IMR-90 (cell line): ENCODE measurements around the gene CFAP45. TPM values are rescaled to one million over a fixed set of nuclear protein-coding genes. Genes with fewer than 3 reads are reported as not detected.

ENCODE experiments used
- ATAC-seq: fragments of 200-7000 bp; cut with Tn5 transposase; 2 replicates; pipeline ENCODE4 v1.9.1; 2020; ENCODE audit warnings: low read depth, mild to moderate bottlenecking, moderate library complexity
- BruUV-seq: library from RNA; stranded (reverse); fragments of 400-500 nt; replicated peaks from 2 replicates; lab custom pipeline; 2021; lab: Mats Ljungman, UMichigan
- CTCF ChIA-PET: fragments of 300-600 bp; formaldehyde crosslinking; extraction: SDS; loops from one replicate; lab custom pipeline; 2021; ENCODE audit warnings: antibody characterized with exemption; lab: Yijun Ruan, JAX
- POLR2A ChIA-PET: fragments of 300-600 bp; sonication (Branson Sonifier 250); formaldehyde crosslinking; loops from one replicate; lab custom pipeline; 2022; ENCODE audit warnings: antibody characterized with exemption; ENCODE audit not compliant: unreplicated experiment; lab: Charles Lee
- DNase-seq: peaks from one replicate; pipeline ENCODE4 v3.0.0; 2013
- H2AFZ ChIP-seq: replicated peaks from 2 replicates; pipeline ENCODE3; 2013; ENCODE audit warnings: low read length, mild to moderate bottlenecking; ENCODE audit not compliant: poor library complexity
- H2AK5ac ChIP-seq: 2 replicates; pipeline ENCODE4 v1.6.1; 2013; ENCODE audit warnings: low read depth, low read length, inconsistent platforms
- H2AK9ac ChIP-seq: replicated peaks from 2 replicates; pipeline ENCODE3; 2013; ENCODE audit warnings: mild to moderate bottlenecking, low read depth, low read length, moderate library complexity; ENCODE audit not compliant: poor library complexity
- H2BK120ac ChIP-seq: 2 replicates; pipeline ENCODE4 v1.6.1; 2013; ENCODE audit warnings: low read depth, low read length, inconsistent platforms
- H2BK15ac ChIP-seq: 3 replicates; pipeline ENCODE4 v1.6.1; 2013; ENCODE audit warnings: low read depth, low read length, inconsistent platforms
- H2BK20ac ChIP-seq: 2 replicates; pipeline ENCODE4 v1.6.1; 2013; ENCODE audit warnings: low read depth, mild to moderate bottlenecking, inconsistent platforms, low read length, moderate library complexity
- H2BK5ac ChIP-seq: 2 replicates; pipeline ENCODE4 v1.6.1; 2013; ENCODE audit warnings: mild to moderate bottlenecking, low read depth, low read length, inconsistent platforms; ENCODE audit not compliant: poor library complexity, severe bottlenecking
- H3K14ac ChIP-seq: replicated peaks from 2 replicates; pipeline ENCODE4 v1.6.1; 2013; ENCODE audit warnings: low read depth, low read length, inconsistent platforms
- H3K18ac ChIP-seq: 2 replicates; pipeline ENCODE4 v1.6.1; 2013; ENCODE audit warnings: low read depth, low read length, control low read depth
- H3K23ac ChIP-seq: 2 replicates; pipeline ENCODE4 v1.6.1; 2013; ENCODE audit warnings: low read depth, low read length, inconsistent platforms
- H3K27ac ChIP-seq: 2 replicates; pipeline ENCODE4 v1.5.1; 2013; ENCODE audit warnings: mild to moderate bottlenecking, control low read depth, low read length; ENCODE audit not compliant: insufficient read depth
- H3K27me3 ChIP-seq: 2 replicates; pipeline ENCODE4 v1.6.1; 2013; ENCODE audit warnings: low read length; ENCODE audit not compliant: control insufficient read depth, insufficient read depth
- H3K36me3 ChIP-seq: 2 replicates; pipeline ENCODE4 v1.6.1; 2013; ENCODE audit warnings: low read length, mixed read lengths; ENCODE audit not compliant: control insufficient read depth, insufficient read depth
- H3K4ac ChIP-seq: 2 replicates; pipeline ENCODE4 v1.6.1; 2013; ENCODE audit warnings: low read depth, low read length, inconsistent platforms
- H3K4me1 ChIP-seq: 2 replicates; pipeline ENCODE4 v1.6.1; 2013; ENCODE audit warnings: low read length, mixed read lengths; ENCODE audit not compliant: control insufficient read depth, insufficient read depth
- H3K4me2 ChIP-seq: 2 replicates; pipeline ENCODE4 v1.6.1; 2013; ENCODE audit warnings: low read depth, mild to moderate bottlenecking, control low read depth, low read length, moderate library complexity
- H3K4me3 ChIP-seq: 2 replicates; pipeline ENCODE4 v1.5.1; 2013; ENCODE audit warnings: low read depth, mild to moderate bottlenecking, control low read depth, low read length, moderate library complexity; ENCODE audit not compliant: insufficient read depth
- H3K56ac ChIP-seq: 2 replicates; pipeline ENCODE4 v1.6.1; 2013; ENCODE audit warnings: low read length, inconsistent platforms; ENCODE audit not compliant: insufficient read depth; ENCODE audit errors: extremely low read depth
- H3K79me1 ChIP-seq, 2 experiments: 2 replicates each; pipeline ENCODE4 v1.6.1; 2013; ENCODE audit warnings: low read length in 2 of 2, inconsistent platforms in 1 of 2, low read depth in 1 of 2
- H3K9ac ChIP-seq: 2 replicates; pipeline ENCODE4 v1.6.1; 2013; ENCODE audit warnings: low read depth, low read length, control low read depth
- H3K9me1 ChIP-seq: 2 replicates; pipeline ENCODE4 v1.6.1; 2013; ENCODE audit warnings: low read length, inconsistent platforms; ENCODE audit not compliant: insufficient read depth
- H3K9me3 ChIP-seq: 2 replicates; pipeline ENCODE4 v1.6.1; 2013; ENCODE audit warnings: low read length; ENCODE audit not compliant: control insufficient read depth, insufficient read depth
- H4K20me1 ChIP-seq: 2 replicates; pipeline ENCODE4 v1.6.1; 2013; ENCODE audit warnings: low read length, inconsistent platforms; ENCODE audit not compliant: insufficient read depth
- H4K5ac ChIP-seq: 2 replicates; pipeline ENCODE4 v1.6.1; 2013; ENCODE audit warnings: mild to moderate bottlenecking, low read depth, low read length, control low read depth
- H4K8ac ChIP-seq, 2 experiments: 2 replicates each; pipeline ENCODE4 v1.6.1; 2013; ENCODE audit warnings: low read depth in 2 of 2, low read length in 2 of 2, control low read depth in 1 of 2, inconsistent platforms in 1 of 2
- H4K91ac ChIP-seq: 2 replicates; pipeline ENCODE4 v1.6.1; 2013; ENCODE audit warnings: low read depth, low read length, inconsistent platforms; ENCODE audit not compliant: insufficient read depth
- BHLHE40 ChIP-seq: fragments of 150-350 bp; IDR thresholded peaks from 2 replicates; pipeline ENCODE4 v1.6.1; 2016; ENCODE audit warnings: mild to moderate bottlenecking, low read depth, low read length
- CEBPB ChIP-seq: IDR thresholded peaks from 2 replicates; pipeline ENCODE4 v1.6.1; 2012; ENCODE audit warnings: low read depth, low read length, improper control_type of control experiment
- CHD1 ChIP-seq: IDR thresholded peaks from 2 replicates; pipeline ENCODE4 v1.6.1; 2012; ENCODE audit warnings: low read depth, low read length, improper control_type of control experiment
- CTCF ChIP-seq: conservative IDR thresholded peaks from 2 replicates; pipeline ENCODE4 v1.5.1; 2012; ENCODE audit warnings: mild to moderate bottlenecking, low read depth, low read length, improper control_type of control experiment
- ELK1 ChIP-seq: fragments of 150-350 bp; IDR thresholded peaks from 2 replicates; pipeline ENCODE4 v1.6.1; 2016; ENCODE audit warnings: low read depth, mild to moderate bottlenecking, low read length, moderate library complexity, borderline replicate concordance
- FOS ChIP-seq: fragments of 150-350 bp; IDR thresholded peaks from 2 replicates; pipeline ENCODE4 v1.6.1; 2016; ENCODE audit warnings: low read depth, low read length
- MAZ ChIP-seq: IDR thresholded peaks from 2 replicates; pipeline ENCODE4 v1.6.1; 2012; ENCODE audit warnings: low read depth, mild to moderate bottlenecking, low read length, improper control_type of control experiment, moderate library complexity, borderline replicate concordance
- MXI1 ChIP-seq: IDR thresholded peaks from 2 replicates; pipeline ENCODE4 v1.6.1; 2012; ENCODE audit warnings: low read depth, mild to moderate bottlenecking, low read length, moderate library complexity, borderline replicate concordance
- NFE2L2 ChIP-seq: fragments of 150-350 bp; IDR thresholded peaks from 2 replicates; pipeline ENCODE4 v1.6.1; 2016; ENCODE audit warnings: low read depth, mild to moderate bottlenecking, low read length
- POLR2A ChIP-seq: IDR thresholded peaks from 2 replicates; pipeline ENCODE4 v1.6.1; 2012; ENCODE audit warnings: mild to moderate bottlenecking, low read depth, low read length
- RAD21 ChIP-seq: IDR thresholded peaks from 2 replicates; pipeline ENCODE4 v1.6.1; 2012; ENCODE audit warnings: low read length, improper control_type of control experiment
- RCOR1 ChIP-seq: IDR thresholded peaks from 2 replicates; pipeline ENCODE4 v1.6.1; 2012; ENCODE audit warnings: mild to moderate bottlenecking, low read length, improper control_type of control experiment; ENCODE audit not compliant: insufficient replicate concordance
- RFX5 ChIP-seq: IDR thresholded peaks from 2 replicates; pipeline ENCODE4 v1.8.0; 2012; ENCODE audit warnings: low read depth, mild to moderate bottlenecking, low read length, moderate library complexity
- SMC3 ChIP-seq: fragments of 150-350 bp; IDR thresholded peaks from 2 replicates; pipeline ENCODE4 v1.6.1; 2016; ENCODE audit warnings: low read depth, mild to moderate bottlenecking, antibody characterized with exemption, low read length, moderate library complexity
- USF2 ChIP-seq: fragments of 150-350 bp; IDR thresholded peaks from 2 replicates; pipeline ENCODE4 v1.6.1; 2017; ENCODE audit warnings: mild to moderate bottlenecking, antibody characterized with exemption, low read length, low read depth
- WGBS, 2 experiments: methylation state at CpG; one replicate each; pipeline versions ENCODE4 v1.1.5 to v1.1.7; 2013; ENCODE audit warnings: missing lambda C conversion rate in 2 of 2; ENCODE audit not compliant: insufficient read length in 1 of 2; ENCODE audit errors: extremely low coverage in 2 of 2; 5-methylcytosine and 5-hydroxymethylcytosine counted together
- dilution Hi-C: fragments of 300-500 bp; cut with HindIII; formaldehyde crosslinking; loops from one replicate; pipeline ENCODE4 v1.14.3; 2018; ENCODE audit warnings: low sequenced_read_pairs; ENCODE audit not compliant: unreplicated experiment
- in situ Hi-C: fragments of 300-500 bp; cut with MboI; formaldehyde crosslinking; loops from 3 replicates; pipeline ENCODE4 v1.14.3; 2019; ENCODE audit warnings: low sequenced_read_pairs, inconsistent platforms, mixed read lengths
- intact Hi-C: fragments of 100-400 bp; cut with micrococcal nuclease; formaldehyde crosslinking; loops from 2 replicates; pipeline ENCODE4 v1.10.0; 2022
- polyA plus RNA-seq, 3 experiments: library from polyadenylated mRNA; depleted of rRNA; stranded (reverse); fragments of >200 nt; gene quantifications; 2 replicates each; pipeline ENCODE4 v1.2.3, GENCODE V29; 2012; ENCODE audit warnings: low replicate concordance in 1 of 3
- total RNA-seq: library from RNA; depleted of rRNA; stranded (reverse); fragments of >200 nt; gene quantifications from 2 replicates; pipeline ENCODE4 v1.2.3, GENCODE V29; 2012

Gene CFAP45
- total and polyA plus RNA-seq, 2 of the 4 experiments (the other 2 are of a cell fraction): 0.51 to 0.72 TPM

GRCh38 chr1:159854693-159855192 lies 45.2 kb downstream of the CFAP45 start:
- Histone ChIP-seq H2AK5ac (peak overlapping the region; percentile 83), H2BK5ac (peak overlapping the region; percentile 70), H2BK20ac (no peak overlapping the region), H2BK120ac (peak overlapping the region; percentile 53; the same call in 1 of the 2 replicates), H3K56ac (peak overlapping the region; percentile 47; the same call in 1 of the 2 replicates), H3K4me2 (peak overlapping the region; percentile 88), H2AK9ac (peak overlapping the region; percentile 70), H4K20me1 (no peaks in the 10 kb centered on the region), H3K18ac (peak overlapping the region; percentile 39), H3K79me1 (peaks cover 0 to 13% of the 10 kb centered on the region in 2 experiments; a peak in 2 of 4 replicates), H4K8ac (peak overlapping the region; percentile 93 to 97), H3K4me3 (peak overlapping the region; percentile 62), H3K4me1 (peaks cover 4% of the 10 kb centered on the region), H3K9ac (peak overlapping the region; percentile 82), H2BK15ac (0 out of 3 replicates have a peak overlapping the region, but pooled peaks have one; percentile 8), H3K27ac (peak overlapping the region; percentile 75), H2AFZ (peak overlapping the region; percentile 90), H4K5ac (peak overlapping the region; percentile 87), H3K4ac (peak overlapping the region; percentile 88), H3K9me1 (peaks cover 8% of the 10 kb centered on the region), H3K9me3 (no peaks in the 10 kb centered on the region), H4K91ac (peak overlapping the region; percentile 91), H3K36me3 (no peaks in the 10 kb centered on the region), H3K23ac (peak overlapping the region; percentile 35; the same call in 1 of the 2 replicates), H3K14ac (peak overlapping the region; percentile 89), H3K27me3 (no peaks in the 10 kb centered on the region)
- ChIA-PET POLR2A (no interaction called here), CTCF (interaction anchor here (0.6 to 1.5 kb wide), 5 partner anchors 22 to 65 kb away, joined by 3 to 4 read pairs (median 3); no protein-coding TSS in a partner anchor)
- ATAC-seq (peak; percentile 95), DNase-seq (peak; percentile 77)
- no peak for TF ChIP-seq RCOR1
- TF ChIP-seq MAZ: peak; percentile 42; the same call in 1 of the 2 replicates
- no peak for TF ChIP-seq RFX5
- no peak for TF ChIP-seq BHLHE40
- TF ChIP-seq CHD1: no peak
- TF ChIP-seq NFE2L2: no peak
- TF ChIP-seq MXI1: peak; percentile 68; the same call in 1 of the 2 replicates
- TF ChIP-seq POLR2A: peak; percentile 71
- TF ChIP-seq RAD21: peak; percentile 10; the same call in 1 of the 2 replicates
- no peak for TF ChIP-seq CTCF
- 0 out of 2 replicates have a peak, but pooled peaks have one; percentile 6 for TF ChIP-seq FOS
- TF ChIP-seq SMC3: no peak
- no peak for TF ChIP-seq USF2
- TF ChIP-seq ELK1: no peak
- no peak for TF ChIP-seq CEBPB
- 2% methylated on average over 54 of the region's 59 CpGs; no CpG with 5 or more reads in 1 of the 2 experiments for WGBS, 2 experiments
- dilution Hi-C loops (no loop called here), intact Hi-C loops (loop anchor here (2.0 kb wide), 1 partner anchor 70 kb away; the partner anchor contains the start of gene TAGLN2), in situ Hi-C loops (no loop called here)
- BruUV-seq: no TSS peak
